Progenitor cell of endocrine pancreas (in vitro differentiated cells): ENCODE data around the gene ZNF480. TPM values are rescaled to one million over a fixed set of nuclear protein-coding genes. Genes with fewer than 3 reads are reported as not detected.

ENCODE experiments used
- DNase-seq: peaks from one replicate; pipeline ENCODE4 v3.0.0; 2021; ENCODE audit warnings: low spot score; ENCODE audit not compliant: unreplicated experiment
- H3K27ac Mint-ChIP-seq: 2 replicates; pipeline ENCODE4 v1.8.0; 2021; ENCODE audit warnings: mild to moderate bottlenecking, moderate library complexity, mixed read lengths
- H3K27me3 Mint-ChIP-seq: 2 replicates; pipeline ENCODE4 v1.8.0; 2021; ENCODE audit warnings: mixed read lengths
- H3K36me3 Mint-ChIP-seq: 2 replicates; pipeline ENCODE4 v1.8.0; 2022; ENCODE audit warnings: mixed read lengths; ENCODE audit not compliant: insufficient read depth
- H3K4me1 Mint-ChIP-seq: 2 replicates; pipeline ENCODE4 v1.8.0; 2021; ENCODE audit warnings: low read depth, mixed read lengths
- H3K4me3 Mint-ChIP-seq: 2 replicates; pipeline ENCODE4 v1.8.0; 2021; ENCODE audit warnings: low read depth, mild to moderate bottlenecking, moderate library complexity, mixed read lengths
- H3K9me3 Mint-ChIP-seq: 2 replicates; pipeline ENCODE4 v1.8.0; 2021; ENCODE audit warnings: low read depth, mixed read lengths
- total RNA-seq: library from RNA; stranded (reverse); gene quantifications from 2 replicates; pipeline ENCODE4 v1.2.1, GENCODE V29; 2021
- TF ChIP-seq, protein P1 (sequence below): fragments of 200-600 bp; sonication (generic); IDR thresholded peaks from one replicate; pipeline ENCODE4 v1.5.0; 2021; ENCODE audit warnings: antibody characterized with exemption, mild to moderate bottlenecking; ENCODE audit not compliant: unreplicated experiment

ZNF480 gene
- total RNA-seq, 1 donor from 2014 or later, result 25.7 TPM

DNA sequence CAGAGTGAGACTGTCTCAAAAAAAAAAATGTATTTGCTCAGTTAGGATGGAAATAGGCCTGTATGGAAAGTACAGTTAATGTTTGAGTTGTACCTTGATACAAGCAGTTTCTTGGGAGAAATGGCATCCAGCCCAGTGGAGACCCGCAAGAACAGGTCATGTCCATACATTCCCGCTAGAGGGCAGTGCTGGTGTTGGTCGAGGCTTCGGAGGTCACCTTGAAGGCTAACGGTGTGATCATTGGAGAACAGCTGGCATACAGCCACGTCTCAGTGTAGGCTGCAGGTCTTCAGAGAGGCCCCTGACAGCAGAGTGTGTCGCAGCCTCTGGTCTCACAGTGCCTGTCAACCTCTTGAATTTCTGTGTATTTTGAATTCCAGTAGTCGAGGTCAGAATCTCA, 46.6 kb downstream of the ZNF480 start:
- Mint-ChIP-seq H3K27me3 (no peaks in the 10 kb centered on the region), H3K27ac (peak overlapping the region; percentile 69), H3K4me3 (no peak overlapping the region), H3K4me1 (peaks cover 13% of the 10 kb centered on the region), H3K36me3 (peaks cover 8% of the 10 kb centered on the region), H3K9me3 (no peaks in the 10 kb centered on the region)
- TF ChIP-seq, protein P1, sequence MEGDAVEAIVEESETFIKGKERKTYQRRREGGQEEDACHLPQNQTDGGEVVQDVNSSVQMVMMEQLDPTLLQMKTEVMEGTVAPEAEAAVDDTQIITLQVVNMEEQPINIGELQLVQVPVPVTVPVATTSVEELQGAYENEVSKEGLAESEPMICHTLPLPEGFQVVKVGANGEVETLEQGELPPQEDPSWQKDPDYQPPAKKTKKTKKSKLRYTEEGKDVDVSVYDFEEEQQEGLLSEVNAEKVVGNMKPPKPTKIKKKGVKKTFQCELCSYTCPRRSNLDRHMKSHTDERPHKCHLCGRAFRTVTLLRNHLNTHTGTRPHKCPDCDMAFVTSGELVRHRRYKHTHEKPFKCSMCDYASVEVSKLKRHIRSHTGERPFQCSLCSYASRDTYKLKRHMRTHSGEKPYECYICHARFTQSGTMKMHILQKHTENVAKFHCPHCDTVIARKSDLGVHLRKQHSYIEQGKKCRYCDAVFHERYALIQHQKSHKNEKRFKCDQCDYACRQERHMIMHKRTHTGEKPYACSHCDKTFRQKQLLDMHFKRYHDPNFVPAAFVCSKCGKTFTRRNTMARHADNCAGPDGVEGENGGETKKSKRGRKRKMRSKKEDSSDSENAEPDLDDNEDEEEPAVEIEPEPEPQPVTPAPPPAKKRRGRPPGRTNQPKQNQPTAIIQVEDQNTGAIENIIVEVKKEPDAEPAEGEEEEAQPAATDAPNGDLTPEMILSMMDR, result peak; percentile 78
- peak; percentile 68 for DNase-seq

DNA sequence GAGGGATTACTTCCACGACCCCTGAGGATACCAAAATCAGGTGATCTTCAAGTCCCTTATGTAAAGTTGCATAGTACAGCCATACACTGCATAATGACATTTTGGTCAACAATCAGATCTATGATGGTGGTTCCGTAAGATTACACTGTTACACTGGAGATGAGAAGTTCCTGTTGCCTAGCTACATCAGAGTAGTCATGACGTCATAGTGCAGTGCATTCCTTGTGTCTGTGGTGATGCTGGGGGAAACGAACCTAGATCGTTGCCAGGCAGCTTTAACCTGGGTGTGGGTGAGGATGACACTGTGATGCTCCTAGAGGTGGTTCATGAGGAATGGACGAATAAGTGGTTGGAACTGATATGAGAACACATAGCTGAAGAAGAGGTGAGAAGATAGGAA, 48.2 kb downstream of the ZNF480 start:
- TF ChIP-seq, protein P1, result no peak
- no peaks in the 10 kb centered on the region for H3K9me3 Mint-ChIP-seq

DNA sequence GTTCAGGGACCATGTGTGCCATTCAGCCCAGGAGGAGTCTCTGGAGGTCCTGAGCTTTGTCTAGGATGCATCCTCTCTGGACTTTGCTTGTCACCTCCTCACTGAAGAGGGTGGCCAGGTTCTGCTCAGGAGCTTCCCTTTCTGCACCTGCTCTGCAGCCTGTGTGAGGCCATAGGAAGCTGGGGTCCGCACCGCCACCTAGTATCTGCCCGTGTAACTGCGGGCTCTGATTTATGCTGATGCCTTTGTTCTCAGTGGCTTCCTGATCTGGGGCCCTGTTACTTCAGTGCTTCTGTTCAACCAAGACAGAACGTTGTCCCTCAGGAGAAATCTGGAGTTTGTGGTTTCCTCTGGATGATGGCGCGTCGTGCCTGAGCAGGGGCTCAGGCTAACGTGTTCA, 54.5 kb downstream of the ZNF480 start:
- TF ChIP-seq, protein P1, result peak; percentile 53
- Mint-ChIP-seq H3K4me3 (no peak overlapping the region), H3K27ac (peak overlapping the region; percentile 61), H3K9me3 (peaks cover 3% of the 10 kb centered on the region), H3K36me3 (peaks cover 54% of the 10 kb centered on the region), H3K27me3 (no peaks in the 10 kb centered on the region), H3K4me1 (no peaks in the 10 kb centered on the region)
- DNase-seq, result peak; percentile 15

More for the DNA sequence above, 48.2 kb downstream of the ZNF480 start:
- H3K4me1 Mint-ChIP-seq, result no peaks in the 10 kb centered on the region
- no peak overlapping the region for H3K27ac Mint-ChIP-seq
- H3K4me3 Mint-ChIP-seq, result no peak overlapping the region
- no peak for DNase-seq
- no peaks in the 10 kb centered on the region for H3K27me3 Mint-ChIP-seq
- peaks cover 12% of the 10 kb centered on the region for H3K36me3 Mint-ChIP-seq

DNA sequence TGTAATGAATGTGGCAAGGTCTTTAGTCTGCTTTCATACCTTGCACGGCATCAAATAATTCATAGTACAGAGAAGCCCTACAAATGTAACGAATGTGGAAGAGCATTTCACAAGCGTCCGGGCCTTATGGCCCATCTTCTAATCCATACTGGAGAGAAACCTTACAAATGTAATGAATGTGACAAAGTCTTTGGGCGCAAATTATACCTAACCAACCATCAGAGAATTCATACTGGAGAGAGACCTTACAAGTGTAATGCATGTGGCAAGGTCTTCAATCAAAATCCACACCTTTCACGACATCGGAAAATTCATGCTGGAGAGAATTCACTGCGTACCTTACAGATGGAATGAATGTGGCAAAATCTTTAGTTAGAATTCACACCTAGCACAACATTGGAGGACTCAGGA, 69.5 kb downstream of the ZNF480 start:
- H3K4me1 Mint-ChIP-seq, result no peaks in the 10 kb centered on the region
- H3K27ac Mint-ChIP-seq, result peak overlapping the region; percentile 72
- H3K4me3 Mint-ChIP-seq, result no peak overlapping the region
- no peaks in the 10 kb centered on the region for H3K27me3 Mint-ChIP-seq
- peaks cover 77% of the 10 kb centered on the region for H3K36me3 Mint-ChIP-seq
- no peak for DNase-seq
- H3K9me3 Mint-ChIP-seq, result peaks cover 43% of the 10 kb centered on the region
- TF ChIP-seq, protein P1, result no peak

DNA sequence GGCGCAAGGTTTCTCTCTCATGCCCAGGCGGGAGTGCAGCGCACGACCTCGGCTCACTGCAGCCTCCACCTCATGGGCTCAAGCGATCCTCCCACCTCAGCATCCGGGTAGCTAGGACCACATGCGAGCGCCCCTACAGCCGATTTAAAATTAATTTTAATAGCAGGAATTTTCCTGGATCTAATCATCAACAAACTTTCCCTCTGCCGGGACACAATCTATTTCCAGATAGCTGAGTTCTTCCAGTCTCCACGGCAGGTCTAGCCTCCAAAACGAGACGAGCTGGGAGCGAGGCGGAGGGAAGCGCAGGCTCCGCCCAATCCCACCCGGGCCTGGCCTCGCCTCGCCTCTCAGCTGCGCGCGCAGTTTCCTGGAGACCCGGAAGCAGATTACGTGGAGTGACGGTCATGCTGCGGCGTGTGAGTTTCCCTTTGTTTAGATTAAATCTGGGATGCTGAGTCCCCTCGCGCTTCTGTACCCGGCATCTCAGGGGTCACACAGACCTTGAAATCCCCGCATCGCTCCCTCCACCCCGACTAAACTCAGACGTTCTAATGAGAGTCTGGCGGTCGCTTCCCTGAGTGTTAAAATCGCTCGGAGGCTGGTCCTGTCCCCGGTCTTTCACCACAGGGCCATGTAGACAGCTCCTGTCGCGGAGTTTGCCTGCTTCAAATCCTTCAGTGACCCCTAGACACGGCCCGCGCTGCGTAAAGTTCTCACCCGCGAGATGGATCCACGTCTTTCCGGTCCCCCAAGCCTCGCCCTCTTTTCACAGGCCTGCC, 72.8 kb downstream of the ZNF480 start, which contains the start of gene ZNF880:
Gene ZNF880, plus strand, starts transcription at position 365 of the 782 bp plus-strand sequence. Its CDS starts 43 bp downstream, at position 408.
- TF ChIP-seq, protein P1, result no peak
- DNase-seq, result no peak
- peak within 1 kb of the TSS; percentile 70 for H3K4me3 Mint-ChIP-seq
- peaks cover 37% of the 10 kb centered on the region for H3K9me3 Mint-ChIP-seq
- peak within 1 kb of the TSS; percentile 91 for H3K27ac Mint-ChIP-seq
- no peaks in the 10 kb centered on the region for H3K4me1 Mint-ChIP-seq
- peaks cover 65% of the 10 kb centered on the region for H3K36me3 Mint-ChIP-seq
- H3K27me3 Mint-ChIP-seq, result no peaks in the 10 kb centered on the region
